OCI-LY1 (cell line): Measurements from ENCODE around the gene ELN.
"Not testable (repeated sequence)": the region's sequence is repeated elsewhere in the genome, so short reads cannot be mapped to it uniquely, and the experiment has no call there.

ENCODE experiments used
- H2AFZ ChIP-seq: fragments of 200-600 bp; sonication (generic), shearing (Covaris generic); 2 replicates; pipeline ENCODE4 v1.6.0; 2014; ENCODE audit warnings: antibody characterized with exemption, mild to moderate bottlenecking, low read length
- H3F3A ChIP-seq: fragments of 200-600 bp; sonication (generic), shearing (Covaris generic); 2 replicates; pipeline ENCODE4 v1.6.0; 2014; ENCODE audit warnings: mild to moderate bottlenecking, antibody characterized with exemption, low read length, moderate library complexity; ENCODE audit not compliant: insufficient read depth
- H3K27ac ChIP-seq: fragments of 200-600 bp; sonication (generic); 2 replicates; pipeline ENCODE4 v1.5.1; 2014; ENCODE audit warnings: low read length, mixed run types, mild to moderate bottlenecking, low read depth; ENCODE audit not compliant: poor library complexity, severe bottlenecking
- H3K27me3 ChIP-seq: fragments of 200-600 bp; sonication (generic); 2 replicates; pipeline ENCODE4 v1.6.0; 2014; ENCODE audit warnings: antibody characterized with exemption, mild to moderate bottlenecking, low read length, moderate library complexity; ENCODE audit not compliant: insufficient read depth
- H3K36me3 ChIP-seq: fragments of 200-600 bp; sonication (generic); 2 replicates; pipeline ENCODE4 v1.6.1; 2014; ENCODE audit warnings: mild to moderate bottlenecking, antibody characterized with exemption, low read length, moderate library complexity, mixed read lengths; ENCODE audit not compliant: insufficient read depth
- H3K4me1 ChIP-seq: fragments of 200-600 bp; sonication (generic); 2 replicates; pipeline ENCODE4 v1.5.1; 2014; ENCODE audit warnings: mild to moderate bottlenecking, low read length, moderate library complexity; ENCODE audit not compliant: insufficient read depth, severe bottlenecking
- H3K4me2 ChIP-seq: fragments of 200-600 bp; sonication (generic), shearing (Covaris generic); 2 replicates; pipeline ENCODE4 v1.6.1; 2014; ENCODE audit warnings: low read length
- H3K4me3 ChIP-seq: fragments of 200-600 bp; sonication (generic); 2 replicates; pipeline ENCODE4 v1.5.1; 2014; ENCODE audit warnings: low read length, low read depth, mild to moderate bottlenecking, mixed read lengths; ENCODE audit not compliant: poor library complexity, severe bottlenecking
- H3K79me2 ChIP-seq: fragments of 200-600 bp; shearing (Covaris generic); 2 replicates; pipeline ENCODE4 v1.6.1; 2016; ENCODE audit warnings: mixed run types, low read length, mixed read lengths; ENCODE audit not compliant: insufficient read depth
- H3K9ac ChIP-seq: fragments of 200-600 bp; sonication (generic), shearing (Covaris generic); 2 replicates; pipeline ENCODE4 v1.6.1; 2014; ENCODE audit warnings: mild to moderate bottlenecking, low read length, mixed read lengths
- H3K9me2 ChIP-seq: fragments of 200-600 bp; sonication (generic), shearing (Covaris generic); 2 replicates; pipeline ENCODE4 v1.6.1; 2014; ENCODE audit warnings: low read depth, mild to moderate bottlenecking, low read length, mixed read lengths
- H3K9me3 ChIP-seq: fragments of 200-600 bp; shearing (Covaris generic); 2 replicates; pipeline ENCODE4 v1.6.1; 2014; ENCODE audit warnings: low read length, mixed read lengths
- H4K20me1 ChIP-seq: fragments of 200-600 bp; sonication (generic), shearing (Covaris generic); 2 replicates; pipeline ENCODE4 v1.6.0; 2016; ENCODE audit warnings: mild to moderate bottlenecking, low read length; ENCODE audit not compliant: insufficient read depth
- CTCF ChIP-seq: fragments of 200-600 bp; sonication (generic), shearing (Covaris generic); IDR thresholded peaks from 2 replicates; pipeline ENCODE4 v1.5.1; 2017; ENCODE audit warnings: mild to moderate bottlenecking, antibody characterized with exemption, low read length, moderate library complexity, mixed read lengths
- EZH2 ChIP-seq: fragments of 200-600 bp; sonication (generic), shearing (Covaris generic); IDR thresholded peaks from 2 replicates; pipeline ENCODE4 v1.8.0; 2017; ENCODE audit warnings: borderline replicate concordance, mixed run types, mild to moderate bottlenecking, antibody characterized with exemption, low read length, moderate library complexity, mixed read lengths

Gene ELN

GRCh38 chr7:74009719-74010118 is 18.3 kb upstream of the ELN start:
- no peak for TF ChIP-seq CTCF
- no peak for TF ChIP-seq EZH2
- Histone ChIP-seq H3K4me3 (no peak overlapping the region), H3K36me3 (no peaks in the 10 kb centered on the region), H3F3A (no peaks in the 10 kb centered on the region), H3K4me2 (no peak overlapping the region), H3K27me3 (peaks cover 16% of the 10 kb centered on the region; the same call in 1 of the 2 replicates), H3K79me2 (no peaks in the 10 kb centered on the region), H4K20me1 (no peaks in the 10 kb centered on the region), H3K9me2 (no peaks in the 10 kb centered on the region), H3K9me3 (no peaks in the 10 kb centered on the region), H3K27ac (no peak overlapping the region), H3K4me1 (no peaks in the 10 kb centered on the region), H2AFZ (no peak overlapping the region), H3K9ac (no peak overlapping the region)

- H3K79me2 ChIP-seq: no peaks in the 10 kb centered on the region
- H3K36me3 ChIP-seq: no peaks in the 10 kb centered on the region
- H3K4me2 ChIP-seq: no peak overlapping the region
- no peaks in the 10 kb centered on the region for H4K20me1 ChIP-seq
- no peaks in the 10 kb centered on the region for H3K4me1 ChIP-seq
- H3K27ac ChIP-seq: no peak overlapping the region
- H3K27me3 ChIP-seq: peaks cover 17% of the 10 kb centered on the region; the same call in 1 of the 2 replicates
- H3K4me3 ChIP-seq: no peak overlapping the region
- no peaks in the 10 kb centered on the region for H3F3A ChIP-seq
- H3K9me3 ChIP-seq: no peaks in the 10 kb centered on the region
- no peak for TF ChIP-seq CTCF
- TF ChIP-seq EZH2: no peak
- H2AFZ ChIP-seq: no peak overlapping the region
- no peaks in the 10 kb centered on the region for H3K9me2 ChIP-seq
- no peak overlapping the region for H3K9ac ChIP-seq
Measured at GRCh38 chr7:74010407-74010806, 17.6 kb upstream of the ELN start.

- H3K4me3 ChIP-seq, H3K9me2 ChIP-seq, H4K20me1 ChIP-seq, H2AFZ ChIP-seq, H3K4me1 ChIP-seq, H3K4me2 ChIP-seq, H3K27ac ChIP-seq, H3K36me3 ChIP-seq, H3K9ac ChIP-seq, H3K79me2 ChIP-seq, H3F3A ChIP-seq, H3K9me3 ChIP-seq: not testable (repeated sequence)
- H3K27me3 ChIP-seq: peaks cover 17% of the 10 kb centered on the region; the same call in 1 of the 2 replicates
Measured at GRCh38 chr7:74011421-74011820, 16.6 kb upstream of the ELN start.

GRCh38 chr7:74012842-74013249 is 15.1 kb upstream of the ELN start:
- Histone ChIP-seq H3K27ac (no peak overlapping the region), H3K9ac (no peak overlapping the region), H3F3A (no peaks in the 10 kb centered on the region), H4K20me1 (no peaks in the 10 kb centered on the region), H3K4me3 (no peak overlapping the region), H3K27me3 (peaks cover 13% of the 10 kb centered on the region; the same call in 1 of the 2 replicates), H3K4me2 (no peak overlapping the region), H2AFZ (no peak overlapping the region), H3K9me2 (no peaks in the 10 kb centered on the region), H3K79me2 (no peaks in the 10 kb centered on the region), H3K36me3 (no peaks in the 10 kb centered on the region), H3K4me1 (no peaks in the 10 kb centered on the region), H3K9me3 (no peaks in the 10 kb centered on the region)
- TF ChIP-seq CTCF (no peak), EZH2 (no peak)
